NCI-H2081 treated with DMSO at 0.1 percent for 48 hours (cell line): ENCODE data around the gene ISCU.
"Not testable (repeated sequence)": the region's sequence is repeated elsewhere in the genome, so short reads cannot be mapped to it uniquely, and the experiment has no call there.

Source experiments
- DNase-seq: peaks from one replicate; lab custom pipeline; 2025; lab: John Stamatoyannopoulos, UW

The ISCU gene

GRCh38 chr12:108618079-108618952 lies 55.9 kb downstream of the ISCU start:
- peak; percentile 13 for DNase-seq

GRCh38 chr12:108618953-108619274 lies 56.5 kb downstream of the ISCU start:
- not testable (repeated sequence) for DNase-seq
